Forelimb muscle (tissue), 1 donor: ENCODE data around the gene PRCP. TPM values are rescaled to one million over a fixed set of nuclear protein-coding genes. Genes with fewer than 3 reads are reported as not detected.

ENCODE experiments used
- DNase-seq: peaks from one replicate; pipeline ENCODE4 v3.0.0-alpha.2; 2013; ENCODE audit warnings: low read depth
- polyA plus RNA-seq: library from polyadenylated mRNA; unstranded; fragments of 120-200 nt; gene quantifications from one replicate; pipeline ENCODE4 v1.2.1, GENCODE V29; 2013; ENCODE audit not compliant: insufficient read length

The PRCP gene
- polyA plus RNA-seq, 1 donor = 96.3 TPM

DNA sequence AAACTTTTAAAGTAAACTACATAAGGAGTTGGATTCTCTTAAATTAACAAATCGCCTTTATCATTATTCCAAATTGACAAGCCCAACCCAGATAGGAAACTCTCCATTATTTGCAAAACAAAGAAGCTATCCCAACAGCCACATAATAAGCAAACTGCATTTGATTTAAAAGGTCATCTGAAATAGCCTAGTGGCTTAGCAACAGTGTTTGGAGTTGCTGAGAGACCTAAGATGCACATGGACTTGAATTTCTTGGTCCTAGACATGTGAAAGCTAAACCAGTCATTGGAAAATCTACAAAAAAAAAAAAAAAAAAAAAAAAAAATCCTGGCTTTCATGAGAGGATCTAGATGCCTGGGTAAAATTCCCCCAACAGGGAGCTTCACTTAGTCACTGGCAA is 69.5 kb downstream of the PRCP start:
- no peak for DNase-seq

DNA sequence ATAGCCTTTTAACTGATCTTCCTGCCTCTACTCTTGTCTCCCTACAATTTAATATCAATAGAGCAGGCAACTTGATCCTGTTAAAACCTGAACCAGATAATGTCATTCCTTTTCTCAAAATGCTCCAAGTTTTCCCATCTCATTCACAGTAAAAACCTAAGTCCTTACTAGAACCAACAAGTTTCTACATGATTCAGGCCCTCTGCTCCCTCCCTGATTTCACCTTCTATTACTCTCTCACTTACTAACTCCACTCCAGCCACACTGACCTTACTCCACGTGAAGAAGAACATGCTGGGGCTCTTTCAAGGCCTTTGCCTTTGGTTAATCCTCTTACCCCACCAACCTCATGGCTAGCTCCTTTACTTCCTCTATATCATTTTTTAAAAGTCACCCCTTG is 71.1 kb downstream of the PRCP start:
- DNase-seq = no peak

DNA sequence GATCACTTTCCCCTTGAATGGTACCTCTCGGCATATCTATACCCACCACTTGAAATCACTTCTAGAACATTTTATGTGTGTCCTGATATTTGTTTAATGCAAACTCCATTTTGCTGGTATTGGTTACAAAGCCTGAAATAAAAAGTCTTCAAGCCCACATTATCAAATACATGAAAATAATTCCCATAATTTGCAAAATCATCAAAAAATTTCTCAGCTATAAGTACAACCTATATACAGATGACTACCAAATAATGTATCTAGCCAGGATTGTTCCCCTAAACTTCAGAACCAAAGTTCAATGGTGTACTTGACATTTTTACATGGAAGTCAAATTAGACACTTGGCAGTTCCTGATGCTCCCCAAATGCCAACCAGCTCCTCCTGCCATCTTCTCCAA is 71.8 kb downstream of the PRCP start:
- DNase-seq = no peak

DNA sequence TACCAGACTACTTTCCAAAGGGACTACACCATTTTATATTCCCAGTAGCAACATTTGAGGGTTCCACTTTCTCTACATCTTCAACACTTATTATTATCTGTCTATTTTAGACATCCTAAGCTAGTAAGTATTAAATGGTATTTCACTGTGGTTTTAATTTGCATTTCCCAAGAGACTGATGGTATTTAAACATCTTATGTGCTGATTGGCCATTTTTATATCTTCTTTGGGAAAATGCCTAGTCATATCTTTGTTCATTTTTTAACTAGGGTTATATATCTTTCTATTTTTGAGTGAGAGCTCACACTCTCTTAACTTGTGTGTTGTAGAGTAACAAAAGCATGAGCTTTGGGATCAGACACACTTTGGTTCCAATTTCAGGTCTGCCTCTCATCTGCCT is 73.7 kb downstream of the PRCP start:
- no peak for DNase-seq

DNA sequence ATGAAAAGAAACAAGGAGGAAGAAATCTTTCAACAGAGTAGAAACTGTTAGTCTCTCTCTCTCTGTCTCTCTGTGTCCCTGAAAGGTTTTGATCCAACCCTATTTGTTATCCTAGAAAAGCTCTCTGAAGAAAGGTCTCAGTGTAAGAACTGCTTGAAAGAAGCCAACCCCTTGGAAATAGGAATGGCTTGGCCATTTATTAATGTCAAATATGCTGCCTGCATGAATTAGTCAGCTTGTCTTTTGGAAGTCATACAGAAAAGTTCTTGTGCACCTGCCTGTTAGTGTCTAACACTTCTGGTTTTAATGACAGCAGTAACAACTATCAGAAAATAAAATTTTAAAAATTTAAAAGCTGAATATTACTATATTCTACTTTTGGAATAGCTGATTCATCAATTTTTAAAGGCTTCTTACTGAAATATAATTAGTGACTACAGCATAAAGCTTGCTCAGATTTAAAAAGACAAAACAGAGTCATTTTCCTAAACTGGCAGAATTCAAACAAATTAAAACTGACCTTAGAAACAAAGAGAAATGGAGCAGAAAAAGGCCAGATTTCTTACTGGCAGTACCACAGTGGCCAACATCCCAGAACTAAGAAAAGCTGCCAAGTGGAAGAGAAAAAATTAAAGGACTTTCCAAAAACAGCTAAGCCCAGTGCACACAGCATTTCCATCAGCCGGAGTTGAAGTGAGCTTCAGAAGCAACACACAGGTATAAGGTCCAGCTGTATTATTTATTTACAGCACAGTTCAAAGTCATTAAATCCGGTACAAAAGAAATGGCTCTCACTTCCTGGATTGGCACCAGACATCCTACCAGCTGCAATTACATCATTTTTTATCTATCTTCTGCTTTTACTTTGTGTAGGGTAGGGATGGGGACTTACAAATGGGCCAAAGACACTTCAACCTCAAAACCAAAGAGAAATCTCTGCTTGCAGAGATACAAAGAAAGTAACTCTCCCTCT is 76.3 kb downstream of the PRCP start:
- no peak for DNase-seq

DNA sequence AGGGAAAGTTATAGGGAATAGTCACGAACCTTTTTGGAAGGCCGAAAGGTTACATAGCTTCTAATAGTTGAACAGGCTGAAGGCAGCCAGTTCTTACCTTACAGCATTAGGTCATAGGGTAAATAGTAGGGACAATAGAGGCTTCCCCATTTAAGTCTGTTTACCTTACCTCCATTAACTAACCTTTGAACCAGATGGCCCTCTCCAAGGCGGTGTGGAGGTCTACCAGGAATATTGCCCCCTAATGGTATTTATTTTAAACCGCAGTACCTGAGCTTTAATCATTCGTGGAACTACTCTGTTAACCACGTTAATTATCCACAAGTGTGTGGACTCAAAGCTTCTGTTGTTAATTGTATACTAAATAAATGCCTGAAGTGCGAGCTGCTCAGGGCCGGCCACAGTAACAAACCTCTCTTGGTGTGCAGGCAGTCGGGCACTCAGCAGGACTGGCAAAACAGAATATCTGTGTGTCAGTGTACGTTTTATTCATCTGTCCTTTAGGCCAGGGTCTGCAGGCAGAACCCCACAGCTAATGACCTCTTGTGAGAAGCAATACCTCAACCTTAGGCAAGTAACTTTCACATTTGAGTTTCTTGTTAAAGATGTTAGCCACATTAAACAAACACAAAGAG is 81.7 kb downstream of the PRCP start:
- DNase-seq = no peak

DNA sequence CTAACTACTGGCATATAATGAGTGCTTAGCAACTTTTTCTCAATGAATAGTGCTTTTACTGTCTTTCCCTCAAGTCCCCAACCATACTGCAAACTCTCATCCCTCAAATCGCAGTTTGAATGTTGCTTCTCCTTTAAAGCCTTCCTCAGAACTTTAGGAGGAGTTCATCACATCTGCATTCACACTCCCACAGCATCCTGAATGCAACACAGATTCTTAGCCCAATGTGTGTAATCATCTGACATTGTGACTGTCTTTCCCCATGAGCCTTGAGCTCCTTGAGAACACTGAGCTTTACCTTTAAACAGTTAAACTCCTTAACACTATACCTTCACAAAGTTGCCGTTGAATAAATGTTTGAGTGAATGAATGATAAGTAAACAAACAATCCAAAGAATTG is 84.8 kb downstream of the PRCP start:
- no peak for DNase-seq

DNA sequence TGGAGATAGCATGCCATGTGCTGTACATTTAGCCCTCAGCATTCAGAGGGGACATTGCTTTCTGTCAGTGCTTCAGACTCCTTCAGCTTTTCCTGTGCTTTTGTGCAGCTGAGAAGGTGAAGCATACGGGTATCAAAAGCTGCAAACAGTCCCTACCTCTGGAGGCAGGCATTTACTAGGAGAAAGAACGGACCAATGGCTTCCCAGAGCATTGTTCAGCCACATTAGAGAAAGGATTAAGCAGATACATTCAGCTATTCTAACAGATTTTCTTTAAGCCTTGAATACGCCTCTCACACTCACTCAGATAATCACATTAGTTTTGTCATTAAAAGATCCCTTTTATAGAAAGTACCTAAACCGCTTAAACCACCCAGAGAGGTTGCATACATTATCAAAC is 85.9 kb downstream of the PRCP start:
- no peak for DNase-seq

DNA sequence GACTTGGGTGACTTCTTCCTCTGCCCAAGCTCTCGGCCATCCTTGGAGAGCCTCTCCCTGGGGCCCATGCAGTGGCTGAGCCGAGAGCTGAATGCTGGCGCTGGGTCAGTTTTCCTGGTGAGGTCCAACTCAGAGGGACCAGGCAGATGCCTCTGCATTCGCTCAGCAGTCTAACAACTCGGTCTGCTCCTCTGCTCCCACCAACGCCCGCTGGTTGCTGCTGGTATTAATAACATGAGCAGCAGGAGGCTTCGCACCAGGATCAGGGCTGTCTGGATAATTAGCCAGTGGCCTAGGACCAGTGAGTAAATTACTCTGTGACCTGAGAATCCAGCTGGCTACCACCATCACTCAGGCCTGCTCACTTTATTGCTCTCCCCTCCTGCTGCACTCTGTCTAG is 88.9 kb downstream of the PRCP start:
- no peak for DNase-seq

DNA sequence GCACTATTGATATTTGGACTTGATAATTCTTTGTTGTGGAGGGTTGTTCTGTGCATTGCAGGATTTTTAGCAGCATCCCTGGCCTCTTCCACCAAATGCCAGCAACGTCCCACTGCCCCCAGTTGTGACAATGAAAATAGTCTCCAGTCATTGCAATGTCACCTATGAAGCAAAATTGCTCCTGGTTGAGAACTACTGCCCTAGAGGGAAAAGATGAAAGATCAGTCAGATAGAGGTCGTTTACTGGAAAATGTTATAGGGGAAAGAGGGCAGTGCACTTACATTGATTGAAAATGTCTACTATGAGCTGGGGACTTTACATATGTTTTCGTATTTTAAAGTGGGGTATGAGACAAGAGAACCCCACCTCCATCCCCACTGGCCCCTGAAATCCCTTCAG is 89.5 kb downstream of the PRCP start:
- DNase-seq = no peak

DNA sequence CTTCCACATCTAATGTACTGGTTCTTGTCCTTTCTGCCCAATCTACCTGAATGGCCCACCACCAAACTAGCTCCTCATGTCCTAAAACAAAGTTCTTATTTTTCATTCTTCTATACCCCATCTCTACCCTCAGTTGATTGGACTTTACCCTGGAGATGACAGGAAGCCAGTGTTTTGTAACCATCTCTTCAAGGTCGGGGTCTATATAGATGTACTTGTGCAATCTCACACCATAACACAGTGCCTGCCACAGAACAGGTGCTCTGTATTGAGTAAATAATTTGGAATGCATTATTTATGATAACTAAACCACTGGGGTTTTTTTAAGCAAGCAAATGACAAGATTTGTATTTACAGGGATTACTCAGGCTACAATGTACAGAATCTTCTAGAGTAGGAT is 89.9 kb downstream of the PRCP start:
- no peak for DNase-seq

DNA sequence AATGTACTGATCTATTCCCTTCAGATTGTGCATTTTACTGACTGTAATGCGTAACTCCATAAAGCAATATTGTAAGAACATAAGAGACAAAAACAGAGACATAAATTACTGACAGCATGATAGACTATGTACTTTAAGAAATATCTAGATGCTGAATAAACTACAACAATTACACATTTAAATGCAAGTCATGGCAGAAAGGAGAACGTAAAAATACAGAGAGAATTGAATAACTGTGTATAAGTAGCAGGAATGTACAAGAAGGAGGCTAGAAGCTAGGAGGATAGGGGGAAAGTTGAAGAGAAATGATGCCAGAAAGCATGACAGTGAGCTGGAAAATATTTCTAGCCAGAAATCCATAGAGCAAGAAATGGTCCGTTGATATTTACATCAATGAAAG is 92.6 kb downstream of the PRCP start:
- DNase-seq = no peak

DNA sequence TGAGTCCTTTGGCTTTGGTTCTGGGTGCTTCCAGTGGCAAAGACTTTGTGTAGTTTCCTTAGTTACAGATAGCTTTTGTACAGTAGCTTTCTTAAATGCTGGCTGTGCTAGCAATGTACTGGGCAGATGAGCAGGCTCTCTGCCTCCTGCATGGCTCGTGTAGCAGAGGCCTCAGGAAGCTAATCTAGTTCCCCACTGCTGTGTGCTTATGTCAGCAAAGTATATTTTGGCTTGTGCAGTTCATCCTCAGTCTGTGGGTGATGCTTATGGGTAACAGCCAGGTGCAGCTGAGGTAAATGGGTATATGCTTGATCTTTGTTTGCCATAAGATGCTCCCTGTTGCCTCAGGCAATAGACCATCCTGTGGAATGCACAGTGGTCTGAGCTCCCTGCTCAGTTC is 97.5 kb downstream of the PRCP start:
- DNase-seq = no peak

DNA sequence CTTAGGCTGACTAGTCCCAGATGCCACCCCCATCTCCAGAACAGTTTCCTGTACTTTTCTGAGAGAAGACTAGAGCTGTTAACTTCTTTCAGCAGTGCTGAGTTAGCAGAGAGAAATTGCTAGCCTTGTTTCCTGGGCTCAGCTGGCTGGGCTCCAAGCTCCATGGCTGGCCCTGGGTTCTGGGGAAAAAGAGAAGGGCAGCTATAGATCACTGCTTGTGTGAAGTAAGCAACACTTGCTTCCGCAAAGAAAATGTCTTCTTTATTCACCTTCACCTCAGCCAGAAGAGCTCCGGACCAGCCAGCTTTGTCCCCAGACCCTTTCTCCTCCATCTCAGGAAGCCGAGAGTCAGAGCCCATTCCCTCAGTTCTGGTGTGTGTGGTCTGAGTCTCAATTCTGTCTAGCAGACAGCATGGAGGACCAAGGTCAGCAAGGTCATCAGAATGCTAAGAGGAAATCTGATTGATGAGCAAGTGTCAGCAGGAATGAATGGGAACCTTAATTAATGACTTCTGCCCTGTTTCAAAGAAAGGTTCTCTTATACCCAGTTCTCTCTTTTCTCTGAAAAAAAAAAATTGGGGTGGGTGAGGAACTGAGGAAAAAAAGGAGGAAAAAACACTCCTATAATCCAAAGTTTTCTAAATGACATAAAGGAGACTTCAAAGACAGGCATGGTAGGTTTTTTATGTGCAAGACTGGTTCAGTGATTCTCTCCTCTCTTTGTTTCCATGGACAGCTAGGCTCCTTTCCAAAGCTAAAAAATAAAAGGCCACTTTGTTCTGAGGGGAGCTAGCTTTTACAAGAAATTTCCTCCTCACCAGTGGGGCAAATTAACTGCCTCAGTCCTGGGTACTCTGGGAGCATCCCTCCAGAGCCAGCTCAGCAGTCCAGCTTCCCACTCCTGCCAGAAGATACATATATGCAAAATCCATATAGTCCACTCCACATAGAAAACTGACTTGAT is 103.0 kb downstream of the PRCP start:
- DNase-seq = no peak

DNA sequence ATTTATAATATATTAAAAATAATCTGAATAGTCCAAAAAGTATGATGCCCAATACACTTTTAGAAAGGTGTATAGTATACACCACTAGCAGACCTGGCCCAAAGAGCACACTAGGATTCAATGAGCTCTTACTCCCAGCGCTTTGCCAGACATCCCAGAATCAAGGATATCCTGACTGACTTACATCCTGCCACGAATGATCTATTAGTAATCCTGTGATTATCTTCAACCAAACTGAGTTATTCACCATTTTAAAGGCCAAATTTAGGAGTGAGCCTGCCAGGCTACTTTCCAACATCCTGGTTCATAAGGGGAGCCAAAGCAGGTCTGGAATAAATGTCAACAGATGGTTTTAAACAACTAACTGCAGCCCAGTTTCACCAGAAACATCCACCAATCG is 105.7 kb downstream of the PRCP start:
- DNase-seq = no peak

DNA sequence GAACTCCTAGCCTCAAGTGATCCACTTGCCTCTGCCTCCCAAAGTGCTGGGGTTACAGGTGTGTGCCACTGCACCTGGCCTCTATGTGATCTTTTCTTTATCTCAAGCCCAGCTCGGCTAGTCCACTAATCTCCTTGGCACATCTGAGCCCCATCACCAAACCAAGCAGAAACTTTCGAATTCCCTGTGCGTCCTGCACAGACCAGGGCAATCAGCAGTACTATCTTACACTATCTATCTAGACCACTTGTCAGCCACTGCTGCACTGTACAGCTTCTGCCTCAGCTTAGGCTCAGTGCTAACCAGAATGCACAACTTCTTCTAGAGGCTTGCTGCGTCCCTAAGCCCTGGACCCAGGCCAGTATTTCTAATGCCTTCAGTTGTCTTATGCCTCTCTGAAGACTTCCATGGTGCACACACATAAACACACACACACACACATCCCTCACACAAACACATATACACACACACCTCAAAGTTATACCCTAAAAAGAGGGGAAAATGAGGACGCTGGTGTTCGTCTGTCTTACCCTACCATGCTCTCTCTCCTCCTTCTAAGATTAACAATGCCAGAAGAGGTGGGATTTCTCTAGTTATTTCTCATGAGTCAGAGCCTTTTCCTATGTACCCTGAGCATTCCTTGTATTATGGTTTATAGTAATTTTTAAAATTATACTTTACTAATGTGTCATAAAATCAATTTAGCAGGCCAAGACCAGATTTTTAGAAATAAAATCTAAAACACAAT is 107.2 kb downstream of the PRCP start:
- no peak for DNase-seq

DNA sequence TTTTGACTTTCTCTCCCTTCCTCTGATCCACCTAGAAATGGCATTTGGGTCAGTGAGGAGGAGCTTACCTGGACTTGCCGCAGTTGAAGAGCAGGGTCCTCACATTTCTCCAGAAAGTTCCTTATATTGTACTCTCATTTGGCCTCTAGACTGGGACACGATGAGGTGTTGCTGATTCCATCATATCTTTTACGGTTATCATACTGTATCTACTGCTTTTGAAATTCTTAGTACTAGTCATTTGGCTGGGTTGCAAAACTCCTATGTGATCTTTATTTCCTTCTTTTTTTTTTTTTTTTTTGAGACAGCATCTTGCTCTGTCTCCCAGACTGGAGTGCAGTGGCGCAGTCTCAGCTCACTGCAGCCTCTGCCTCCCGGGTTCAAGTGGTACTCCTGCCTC is 107.9 kb downstream of the PRCP start:
- no peak for DNase-seq

DNA sequence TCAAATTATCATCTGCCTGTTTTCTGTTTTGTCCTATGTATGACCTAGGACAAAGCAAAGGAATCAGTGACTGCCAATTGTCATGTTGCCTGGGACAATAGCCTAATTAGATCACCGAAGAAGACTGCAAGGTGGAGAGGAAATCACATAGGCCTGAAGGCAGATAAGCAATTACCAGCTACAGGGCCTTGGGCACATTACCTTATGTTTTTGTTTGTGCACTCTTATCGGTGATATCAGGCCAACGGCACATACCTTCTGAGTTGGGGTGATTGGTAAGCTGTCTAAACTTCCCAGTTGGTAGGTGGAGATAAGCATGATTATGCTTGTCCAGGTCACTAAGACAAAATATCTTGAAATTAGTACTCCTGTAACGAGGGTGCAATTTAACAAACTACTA is 108.5 kb downstream of the PRCP start:
- DNase-seq = no peak

DNA sequence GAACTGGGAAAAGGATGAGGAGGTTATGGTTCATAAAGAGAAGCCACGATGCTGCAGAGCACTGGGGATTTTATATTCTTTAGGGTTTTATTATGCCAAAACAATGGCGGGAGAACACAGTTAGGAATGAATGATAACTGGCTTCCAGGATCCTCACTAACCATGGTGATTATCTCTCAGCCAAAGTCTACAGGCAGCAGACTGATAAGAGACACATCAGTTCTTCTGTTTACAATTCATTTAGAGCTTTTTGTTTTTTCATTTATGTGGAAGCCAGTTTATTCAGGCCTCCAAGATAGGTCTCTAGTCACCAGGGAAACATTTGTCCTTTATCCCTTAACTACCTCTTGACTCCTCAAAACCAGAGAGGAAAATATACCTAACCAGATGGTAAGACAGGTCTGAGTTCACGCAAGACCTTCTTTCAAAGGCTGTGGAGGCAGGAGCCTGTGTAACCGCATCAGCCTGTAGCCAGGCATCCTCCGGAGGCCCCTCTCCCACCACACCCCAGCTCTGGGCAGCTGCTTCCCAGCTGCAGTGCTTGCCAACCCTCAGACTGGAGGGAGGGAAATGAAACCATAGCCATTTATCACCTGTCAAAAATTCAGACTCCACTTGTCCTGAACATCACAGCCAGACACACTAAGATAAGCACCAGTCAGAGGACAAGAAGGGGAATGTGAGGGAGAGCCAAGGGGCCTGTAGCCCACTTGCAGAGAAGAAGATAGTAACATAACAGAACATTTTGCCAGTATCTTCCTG is 109.3 kb downstream of the PRCP start:
- no peak for DNase-seq

DNA sequence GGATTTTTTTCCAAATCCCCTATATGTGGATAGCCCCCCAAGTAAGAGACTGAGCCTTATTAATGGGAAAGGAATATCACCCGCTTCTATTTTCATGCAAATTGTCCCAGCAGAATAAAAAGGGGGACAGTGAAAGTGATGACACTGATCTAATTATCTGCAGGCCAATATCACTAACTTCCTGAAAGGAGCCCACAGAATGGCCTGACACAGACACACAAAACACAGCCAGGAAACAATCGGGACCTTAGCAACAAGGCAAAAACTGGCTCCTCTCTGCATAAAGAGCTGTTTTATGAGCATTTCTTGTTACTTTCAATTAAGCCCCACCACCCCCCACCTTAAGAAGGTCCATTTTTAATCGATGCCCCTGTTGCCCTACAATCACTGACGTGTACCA is 112.2 kb downstream of the PRCP start:
- no peak for DNase-seq

DNA sequence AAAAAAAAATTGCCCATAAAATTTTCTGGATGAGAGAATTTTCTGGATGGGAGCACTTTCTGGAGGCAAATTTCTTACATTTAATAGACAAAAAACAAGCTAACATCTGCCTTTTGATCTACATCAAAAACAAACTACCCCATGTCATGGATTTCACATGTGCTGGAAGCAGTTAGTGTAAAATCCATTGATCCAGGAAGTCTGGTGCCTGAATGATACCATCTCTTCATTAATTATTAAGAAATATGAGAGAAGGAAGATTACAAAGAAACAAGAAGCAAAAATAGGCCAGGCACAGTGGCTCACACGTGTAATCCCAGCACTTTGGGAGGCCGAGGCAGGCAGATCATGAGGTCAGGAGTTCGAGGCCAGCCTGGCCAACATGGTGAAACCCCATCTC is 113.4 kb downstream of the PRCP start:
- no peak for DNase-seq
